HL-60/S4 (cell line): Measurements from ENCODE around the gene CARMIL1.

Experiments
- in situ Hi-C: fragments of 300-500 bp; cut with MboI; formaldehyde crosslinking; loops from 2 replicates; pipeline ENCODE4 v1.14.3; 2022; ENCODE audit warnings: low sequenced_read_pairs

Gene CARMIL1

GRCh38 chr6:25330796-25331685 is 51.9 kb downstream of the CARMIL1 start:
- in situ Hi-C loops, result no loop called here

- in situ Hi-C loops, result no loop called here
Observed at GRCh38 chr6:25332165-25332564, 53.0 kb downstream of the CARMIL1 start.

- in situ Hi-C loops, result no loop called here
Observed at GRCh38 chr6:25332655-25333071, 53.5 kb downstream of the CARMIL1 start.

- in situ Hi-C loops, result no loop called here
Observed at GRCh38 chr6:25333471-25333870, 54.3 kb downstream of the CARMIL1 start.

- in situ Hi-C loops, result no loop called here
Observed at GRCh38 chr6:25334793-25335192, 55.6 kb downstream of the CARMIL1 start.

GRCh38 chr6:25336996-25337395 is 57.8 kb downstream of the CARMIL1 start:
- in situ Hi-C loops, result no loop called here

GRCh38 chr6:25337431-25337830 is 58.3 kb downstream of the CARMIL1 start:
- in situ Hi-C loops, result no loop called here

- in situ Hi-C loops, result no loop called here
Observed at GRCh38 chr6:25340431-25341202, 61.4 kb downstream of the CARMIL1 start.

GRCh38 chr6:25341203-25341552 is 62.0 kb downstream of the CARMIL1 start:
- in situ Hi-C loops, result no loop called here

- in situ Hi-C loops, result no loop called here
Observed at GRCh38 chr6:25341923-25342619, 62.9 kb downstream of the CARMIL1 start.

GRCh38 chr6:25342802-25343201 is 63.6 kb downstream of the CARMIL1 start:
- in situ Hi-C loops, result no loop called here

GRCh38 chr6:25343984-25344383 is 64.8 kb downstream of the CARMIL1 start:
- in situ Hi-C loops, result no loop called here

- in situ Hi-C loops, result no loop called here
Observed at GRCh38 chr6:25344827-25345226, 65.7 kb downstream of the CARMIL1 start.

- in situ Hi-C loops, result no loop called here
Observed at GRCh38 chr6:25346064-25346463, 66.9 kb downstream of the CARMIL1 start.

- in situ Hi-C loops, result no loop called here
Observed at GRCh38 chr6:25350573-25350972, 71.4 kb downstream of the CARMIL1 start.

- in situ Hi-C loops, result no loop called here
Observed at GRCh38 chr6:25351485-25351884, 72.3 kb downstream of the CARMIL1 start.

- in situ Hi-C loops, result no loop called here
Observed at GRCh38 chr6:25352285-25352684, 73.1 kb downstream of the CARMIL1 start.

- in situ Hi-C loops, result no loop called here
Observed at GRCh38 chr6:25354078-25354932, 75.1 kb downstream of the CARMIL1 start.

- in situ Hi-C loops, result no loop called here
Observed at GRCh38 chr6:25359191-25359861, 80.2 kb downstream of the CARMIL1 start.

- in situ Hi-C loops, result no loop called here
Observed at GRCh38 chr6:25359891-25360290, 80.7 kb downstream of the CARMIL1 start.
